ENCODE measurements around the gene GNAQ. TPM values are rescaled to one million over a fixed set of nuclear protein-coding genes. Genes with fewer than 3 reads are reported as not detected.

The GNAQ gene
- total and polyA plus RNA-seq, 2 of the 4 experiments (the other 2 are of a cell fraction) = 23.1 to 50.7 TPM

DNA sequence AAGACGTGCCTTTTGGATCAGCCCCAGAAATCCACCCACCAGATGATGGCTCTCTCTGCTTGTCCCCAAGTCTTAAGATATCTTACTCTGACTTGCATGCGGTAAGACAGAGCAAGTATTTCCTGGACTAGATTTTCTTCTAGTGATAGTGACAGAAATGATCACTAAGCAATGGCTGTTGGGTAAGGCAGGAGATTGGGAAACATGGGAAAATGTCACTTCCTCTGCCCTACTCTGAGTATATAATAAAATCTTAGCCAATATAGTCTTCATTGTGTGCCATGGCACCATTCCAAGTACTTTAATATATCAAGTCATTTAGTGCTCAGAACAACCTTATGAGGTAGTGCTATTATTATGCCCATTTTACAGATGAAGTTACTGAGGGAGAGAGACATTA is 352.5 kb downstream of the GNAQ start:
- no CpG with 5 or more reads among the region's 2 CpGs for WGBS, 2 experiments (ENCODE audit: extremely low coverage in 2 of 2, insufficient read length in 1 of 2)
- dilution Hi-C loops (cut with HindIII; ENCODE audit: low sequenced_read_pairs, unreplicated experiment) = no loop called here
- CTCF ChIA-PET = no interaction called here

More for the DNA sequence above, 352.5 kb downstream of the GNAQ start:
- H3K56ac ChIP-seq (ENCODE audit: extremely low read depth, insufficient read depth, low read length) = no peak overlapping the region
- no peaks in the 10 kb centered on the region for H3K27me3 ChIP-seq (ENCODE audit: control insufficient read depth, insufficient read depth, low read length)
- H3K9me1 ChIP-seq (ENCODE audit: insufficient read depth, low read length) = no peaks in the 10 kb centered on the region
- TF ChIP-seq RAD21 (IDR thresholded peaks at IDR 0.05; ENCODE audit: low read length) (no peak), NFE2L2 (IDR thresholded peaks at IDR 0.05; ENCODE audit: low read depth, low read length) (no peak), SMC3 (IDR thresholded peaks at IDR 0.05; ENCODE audit: low read depth, low read length) (no peak), FOS (IDR thresholded peaks at IDR 0.05; ENCODE audit: low read depth, low read length) (no peak), POLR2A (IDR thresholded peaks at IDR 0.05; ENCODE audit: low read depth, low read length) (no peak), CHD1 (IDR thresholded peaks at IDR 0.05; ENCODE audit: low read depth, low read length) (no peak), MAZ (IDR thresholded peaks at IDR 0.05; ENCODE audit: borderline replicate concordance, low read depth, low read length) (no peak), CEBPB (IDR thresholded peaks at IDR 0.05; ENCODE audit: low read depth, low read length) (no peak), MAFK (IDR thresholded peaks at IDR 0.05; ENCODE audit: low read depth, low read length) (no peak), RFX5 (IDR thresholded peaks at IDR 0.05; ENCODE audit: low read depth, low read length) (no peak), MXI1 (IDR thresholded peaks at IDR 0.05; ENCODE audit: borderline replicate concordance, low read depth, low read length) (no peak), RCOR1 (IDR thresholded peaks at IDR 0.05; ENCODE audit: insufficient replicate concordance, low read length) (no peak)
- TF ChIP-seq, protein P1, sequence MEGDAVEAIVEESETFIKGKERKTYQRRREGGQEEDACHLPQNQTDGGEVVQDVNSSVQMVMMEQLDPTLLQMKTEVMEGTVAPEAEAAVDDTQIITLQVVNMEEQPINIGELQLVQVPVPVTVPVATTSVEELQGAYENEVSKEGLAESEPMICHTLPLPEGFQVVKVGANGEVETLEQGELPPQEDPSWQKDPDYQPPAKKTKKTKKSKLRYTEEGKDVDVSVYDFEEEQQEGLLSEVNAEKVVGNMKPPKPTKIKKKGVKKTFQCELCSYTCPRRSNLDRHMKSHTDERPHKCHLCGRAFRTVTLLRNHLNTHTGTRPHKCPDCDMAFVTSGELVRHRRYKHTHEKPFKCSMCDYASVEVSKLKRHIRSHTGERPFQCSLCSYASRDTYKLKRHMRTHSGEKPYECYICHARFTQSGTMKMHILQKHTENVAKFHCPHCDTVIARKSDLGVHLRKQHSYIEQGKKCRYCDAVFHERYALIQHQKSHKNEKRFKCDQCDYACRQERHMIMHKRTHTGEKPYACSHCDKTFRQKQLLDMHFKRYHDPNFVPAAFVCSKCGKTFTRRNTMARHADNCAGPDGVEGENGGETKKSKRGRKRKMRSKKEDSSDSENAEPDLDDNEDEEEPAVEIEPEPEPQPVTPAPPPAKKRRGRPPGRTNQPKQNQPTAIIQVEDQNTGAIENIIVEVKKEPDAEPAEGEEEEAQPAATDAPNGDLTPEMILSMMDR (conservative IDR thresholded peaks at IDR 0.05; ENCODE audit: low read depth, low read length) = no peak
- TF ChIP-seq, protein P2, sequence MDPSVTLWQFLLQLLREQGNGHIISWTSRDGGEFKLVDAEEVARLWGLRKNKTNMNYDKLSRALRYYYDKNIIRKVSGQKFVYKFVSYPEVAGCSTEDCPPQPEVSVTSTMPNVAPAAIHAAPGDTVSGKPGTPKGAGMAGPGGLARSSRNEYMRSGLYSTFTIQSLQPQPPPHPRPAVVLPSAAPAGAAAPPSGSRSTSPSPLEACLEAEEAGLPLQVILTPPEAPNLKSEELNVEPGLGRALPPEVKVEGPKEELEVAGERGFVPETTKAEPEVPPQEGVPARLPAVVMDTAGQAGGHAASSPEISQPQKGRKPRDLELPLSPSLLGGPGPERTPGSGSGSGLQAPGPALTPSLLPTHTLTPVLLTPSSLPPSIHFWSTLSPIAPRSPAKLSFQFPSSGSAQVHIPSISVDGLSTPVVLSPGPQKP (IDR thresholded peaks at IDR 0.05; ENCODE audit: borderline replicate concordance, low read depth, low read length) = no peak
- TF ChIP-seq, protein P3, sequence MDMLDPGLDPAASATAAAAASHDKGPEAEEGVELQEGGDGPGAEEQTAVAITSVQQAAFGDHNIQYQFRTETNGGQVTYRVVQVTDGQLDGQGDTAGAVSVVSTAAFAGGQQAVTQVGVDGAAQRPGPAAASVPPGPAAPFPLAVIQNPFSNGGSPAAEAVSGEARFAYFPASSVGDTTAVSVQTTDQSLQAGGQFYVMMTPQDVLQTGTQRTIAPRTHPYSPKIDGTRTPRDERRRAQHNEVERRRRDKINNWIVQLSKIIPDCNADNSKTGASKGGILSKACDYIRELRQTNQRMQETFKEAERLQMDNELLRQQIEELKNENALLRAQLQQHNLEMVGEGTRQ (IDR thresholded peaks at IDR 0.05; ENCODE audit: low read depth, low read length) = no peak
- H2BK5ac ChIP-seq (ENCODE audit: low read depth, low read length, poor library complexity, severe bottlenecking) = no peak overlapping the region
- no peak overlapping the region for H2AK9ac ChIP-seq (replicated peaks; ENCODE audit: low read depth, low read length, poor library complexity)
- H2BK15ac ChIP-seq (ENCODE audit: low read depth, low read length) = no peak overlapping the region
- H3K4ac ChIP-seq (ENCODE audit: low read depth, low read length) = no peak overlapping the region
- no peak overlapping the region for H3K27ac ChIP-seq (ENCODE audit: insufficient read depth, low read length)
- H3K9ac ChIP-seq (ENCODE audit: low read depth, low read length) = no peak overlapping the region
- in situ Hi-C loops (cut with MboI; ENCODE audit: low sequenced_read_pairs) = no loop called here
- POLR2A ChIA-PET (ENCODE audit: unreplicated experiment) = no interaction called here
- H3K4me1 ChIP-seq (ENCODE audit: control insufficient read depth, insufficient read depth, low read length) = no peaks in the 10 kb centered on the region
- ATAC-seq (ENCODE audit: low read depth) (no peak), DNase-seq (no peak)
- intact Hi-C loops (cut with micrococcal nuclease) = no loop called here
- no peak overlapping the region for H4K91ac ChIP-seq (ENCODE audit: insufficient read depth, low read depth, low read length)
- H2AK5ac ChIP-seq (ENCODE audit: low read depth, low read length) = no peak overlapping the region
- no peaks in the 10 kb centered on the region for H4K20me1 ChIP-seq (ENCODE audit: insufficient read depth, low read length)
- H4K5ac ChIP-seq (ENCODE audit: low read depth, low read length) = no peak overlapping the region
- H3K79me1 ChIP-seq (ENCODE audit: low read depth in 1 of 2, low read length in 2 of 2) = no peaks in the 10 kb centered on the region
- BruUV-seq (replicated peaks) = no TSS peak
- H3K36me3 ChIP-seq (ENCODE audit: control insufficient read depth, insufficient read depth, low read length) = no peaks in the 10 kb centered on the region
- H4K8ac ChIP-seq (ENCODE audit: low read depth in 2 of 2, low read length in 2 of 2) = no peak overlapping the region
- no peak overlapping the region for H2BK120ac ChIP-seq (ENCODE audit: low read depth, low read length)
- no peak overlapping the region for H3K4me3 ChIP-seq (ENCODE audit: insufficient read depth, low read depth, low read length)
- H3K4me2 ChIP-seq (ENCODE audit: low read depth, low read length) = no peak overlapping the region
- H3K9me3 ChIP-seq (ENCODE audit: control insufficient read depth, insufficient read depth, low read length) = no peaks in the 10 kb centered on the region
- no peak overlapping the region for H2AFZ ChIP-seq (replicated peaks; ENCODE audit: low read length, poor library complexity)
- no peak overlapping the region for H3K23ac ChIP-seq (ENCODE audit: low read depth, low read length)
- no peak overlapping the region for H3K14ac ChIP-seq (replicated peaks; ENCODE audit: low read depth, low read length)
- H3K18ac ChIP-seq (ENCODE audit: low read depth, low read length) = no peak overlapping the region
- H2BK20ac ChIP-seq (ENCODE audit: low read depth, low read length) = no peak overlapping the region

Data from IMR-90 (cell line).